ENCODE results near the gene SEC24B.
A peak's percentile ranks its signal among the peaks of the same experiment; 100 is the strongest.
"Not testable (repeated sequence)": the region's sequence is repeated elsewhere in the genome, so short reads cannot be mapped to it uniquely, and the experiment has no call there.

The SEC24B gene

DNA sequence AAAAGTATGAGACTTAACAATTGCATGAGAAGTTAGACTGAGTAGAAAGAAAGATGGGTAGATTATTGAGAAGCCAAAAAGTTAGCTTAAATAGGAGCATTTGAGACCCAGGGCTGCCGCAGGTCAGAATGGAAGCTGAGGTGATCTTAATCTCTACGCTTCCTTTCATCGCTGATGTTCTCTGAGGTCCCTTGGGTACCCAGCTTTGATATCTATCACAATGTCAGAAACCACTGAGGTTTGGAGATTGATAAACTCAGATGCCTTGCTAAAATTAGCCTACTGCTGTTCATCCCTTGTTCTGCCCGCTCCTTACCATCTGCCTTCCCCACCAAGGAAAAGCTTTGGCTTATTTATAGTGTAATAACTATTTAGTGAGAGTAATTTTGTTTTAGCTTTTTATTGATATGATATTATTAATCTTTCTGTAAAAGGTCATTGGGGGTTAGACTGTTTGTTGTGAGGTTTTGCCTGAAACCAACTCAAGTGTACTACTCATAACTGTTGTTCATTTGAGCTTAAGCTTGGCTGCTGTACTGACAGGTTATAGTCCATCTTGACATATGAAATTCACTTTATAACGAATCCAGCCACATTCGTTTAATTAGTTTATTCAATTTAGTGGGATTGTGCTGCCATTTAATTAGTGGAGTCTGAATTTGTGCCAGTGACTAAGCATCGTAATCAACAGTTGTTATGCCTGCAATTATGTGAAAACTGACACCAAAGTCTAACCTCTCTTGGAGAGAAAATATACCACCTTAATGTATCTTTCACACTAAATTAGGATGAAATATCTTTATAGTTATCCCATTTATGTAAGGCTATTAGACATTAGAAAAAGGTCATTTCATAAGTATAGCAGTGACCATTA, 141.6 kb downstream of the SEC24B start:
- no peaks in the 10 kb centered on the region for H3K9me3 Mint-ChIP-seq
- H3K27ac Mint-ChIP-seq (ENCODE audit: low read depth), result peak overlapping the region; percentile 2
- H3K27me3 Mint-ChIP-seq, result no peaks in the 10 kb centered on the region
- DNase-seq (ENCODE audit: low spot score in 2 of 2) (no peak), ATAC-seq (replicated peaks; ENCODE audit: extremely low read depth, poor library complexity, severe bottlenecking) (peak; percentile 46)
- H3K4me1 Mint-ChIP-seq, result peaks cover 54% of the 10 kb centered on the region
- peaks cover 11% of the 10 kb centered on the region for H3K36me3 Mint-ChIP-seq (ENCODE audit: insufficient read depth)
- H3K4me3 Mint-ChIP-seq, result peak overlapping the region; percentile 15

DNA sequence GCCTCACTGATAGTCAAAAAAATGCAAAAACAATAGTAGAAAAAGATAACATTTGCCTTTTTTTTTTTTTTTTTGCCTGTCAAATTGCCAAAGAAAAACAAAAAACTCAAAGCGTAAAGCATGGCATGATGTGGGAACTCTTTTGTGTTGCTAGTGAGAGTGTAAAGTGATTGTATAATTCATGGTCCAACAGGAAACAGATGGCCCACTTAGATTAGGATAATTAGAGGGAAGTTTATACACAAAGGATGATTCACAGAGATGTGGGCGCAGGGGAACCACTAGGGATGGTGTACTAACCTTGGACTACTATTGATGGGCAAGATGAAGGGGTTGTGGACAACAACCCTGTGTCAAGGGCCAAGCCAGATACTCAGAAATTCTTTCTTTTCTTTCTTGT, 142.8 kb downstream of the SEC24B start:
- DNase-seq (ENCODE audit: low spot score in 2 of 2) (no peak), ATAC-seq (replicated peaks; ENCODE audit: extremely low read depth, poor library complexity, severe bottlenecking) (no peak)
- H3K4me3 Mint-ChIP-seq, result no peak overlapping the region
- H3K4me1 Mint-ChIP-seq, result peaks cover 52% of the 10 kb centered on the region
- H3K36me3 Mint-ChIP-seq (ENCODE audit: insufficient read depth), result peaks cover 14% of the 10 kb centered on the region
- no peak overlapping the region for H3K27ac Mint-ChIP-seq (ENCODE audit: low read depth)
- H3K27me3 Mint-ChIP-seq, result no peaks in the 10 kb centered on the region
- no peaks in the 10 kb centered on the region for H3K9me3 Mint-ChIP-seq

DNA sequence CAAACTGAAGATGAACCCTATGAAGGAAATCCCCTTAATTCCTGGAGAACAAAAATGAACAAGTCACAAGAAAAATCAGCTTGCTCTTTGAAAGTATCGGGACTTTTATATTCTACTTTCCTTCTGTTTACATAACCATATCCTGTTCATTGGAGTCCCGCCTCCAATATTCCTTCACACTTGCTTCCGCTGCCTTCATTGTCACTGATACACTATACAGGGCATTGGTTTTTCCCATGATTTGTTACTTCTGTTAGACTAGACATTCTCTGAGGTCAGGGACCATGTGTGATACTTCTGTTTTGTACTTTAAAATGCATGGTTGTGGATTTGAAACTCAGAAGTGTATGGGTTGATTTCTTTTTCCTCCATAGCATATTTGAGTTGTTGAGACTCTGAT, 145.2 kb downstream of the SEC24B start:
- no peak for DNase-seq (ENCODE audit: low spot score in 2 of 2)
- H3K27me3 Mint-ChIP-seq, result no peaks in the 10 kb centered on the region
- H3K36me3 Mint-ChIP-seq (ENCODE audit: insufficient read depth), result peaks cover 18% of the 10 kb centered on the region
- ATAC-seq (replicated peaks; ENCODE audit: extremely low read depth, poor library complexity, severe bottlenecking), result no peak
- no peak overlapping the region for H3K4me3 Mint-ChIP-seq
- no peak overlapping the region for H3K27ac Mint-ChIP-seq (ENCODE audit: low read depth)
- H3K4me1 Mint-ChIP-seq, result peaks cover 49% of the 10 kb centered on the region
- no peaks in the 10 kb centered on the region for H3K9me3 Mint-ChIP-seq

DNA sequence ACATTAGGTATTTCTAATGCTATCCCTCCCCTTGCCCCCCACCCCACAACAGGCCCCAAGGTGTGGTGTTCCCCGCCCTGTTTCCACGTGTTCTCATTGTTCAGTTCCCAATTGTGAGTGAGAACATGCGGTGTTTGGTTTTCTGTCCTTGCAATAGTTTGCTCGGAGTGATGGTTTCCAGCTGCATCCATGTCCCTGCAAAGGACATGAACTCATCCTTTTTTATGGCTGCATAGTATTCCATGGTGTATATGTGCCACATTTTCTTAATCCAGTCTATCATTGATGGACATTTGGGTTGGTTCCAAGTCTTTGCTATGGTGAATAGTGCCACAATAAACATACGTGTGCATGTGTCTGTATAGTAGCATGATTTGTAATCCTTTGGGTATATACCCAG, 146.4 kb downstream of the SEC24B start:
- H3K9me3 Mint-ChIP-seq; H3K27me3 Mint-ChIP-seq; H3K4me3 Mint-ChIP-seq; DNase-seq (ENCODE audit: low spot score in 2 of 2); H3K27ac Mint-ChIP-seq (ENCODE audit: low read depth); ATAC-seq (replicated peaks; ENCODE audit: extremely low read depth, poor library complexity, severe bottlenecking): not testable (repeated sequence)
- H3K4me1 Mint-ChIP-seq, result peaks cover 49% of the 10 kb centered on the region
- H3K36me3 Mint-ChIP-seq (ENCODE audit: insufficient read depth), result peaks cover 18% of the 10 kb centered on the region

DNA sequence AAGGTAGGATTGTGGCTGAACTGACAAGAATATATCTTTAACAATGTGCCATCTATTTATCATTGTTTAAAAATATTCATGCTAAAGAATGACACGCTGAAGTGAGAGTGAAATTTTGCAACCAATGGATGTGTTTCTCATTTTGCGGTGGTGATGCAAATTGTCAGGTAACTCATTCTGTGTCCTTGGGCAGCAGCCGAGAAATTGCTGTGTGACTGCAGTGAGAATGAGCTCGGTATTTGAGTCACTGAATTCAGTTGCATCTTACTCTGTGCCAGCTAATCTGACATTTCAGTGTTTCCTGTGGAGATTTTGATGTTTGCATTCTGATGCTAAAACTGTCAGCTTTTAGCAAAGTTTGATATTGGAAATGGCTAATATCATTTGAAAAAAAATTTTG, 154.6 kb downstream of the SEC24B start:
- no peak overlapping the region for H3K27ac Mint-ChIP-seq (ENCODE audit: low read depth)
- no peaks in the 10 kb centered on the region for H3K9me3 Mint-ChIP-seq
- H3K27me3 Mint-ChIP-seq, result no peaks in the 10 kb centered on the region
- DNase-seq (ENCODE audit: low spot score in 2 of 2) (no peak), ATAC-seq (replicated peaks; ENCODE audit: extremely low read depth, poor library complexity, severe bottlenecking) (peak; percentile 67)
- peaks cover 77% of the 10 kb centered on the region for H3K4me1 Mint-ChIP-seq
- H3K4me3 Mint-ChIP-seq, result no peak overlapping the region
- no peaks in the 10 kb centered on the region for H3K36me3 Mint-ChIP-seq (ENCODE audit: insufficient read depth)

DNA sequence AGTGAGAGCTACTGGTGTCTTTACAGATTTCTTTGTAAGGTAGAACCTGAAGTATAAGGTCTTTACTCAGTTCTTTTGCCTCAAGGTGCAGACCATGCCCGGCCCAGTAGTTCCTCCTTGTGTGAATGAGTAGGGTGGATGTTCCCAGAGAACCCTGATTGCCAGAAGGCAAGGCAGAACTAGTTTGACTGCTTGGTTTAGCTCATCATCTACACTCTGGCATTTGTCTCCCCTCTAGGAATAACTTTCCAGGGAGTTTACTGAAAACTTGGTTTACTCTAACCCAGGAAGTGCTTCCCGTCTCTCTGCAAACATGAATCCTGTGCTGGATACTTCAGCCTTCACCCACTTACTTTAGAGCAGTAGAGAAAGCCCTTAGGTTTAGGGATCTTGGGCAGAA, 155.5 kb downstream of the SEC24B start:
- no peaks in the 10 kb centered on the region for H3K36me3 Mint-ChIP-seq (ENCODE audit: insufficient read depth)
- no peaks in the 10 kb centered on the region for H3K9me3 Mint-ChIP-seq
- no peaks in the 10 kb centered on the region for H3K27me3 Mint-ChIP-seq
- DNase-seq (ENCODE audit: low spot score in 2 of 2), result no peak
- H3K4me3 Mint-ChIP-seq, result no peak overlapping the region
- no peak for ATAC-seq (replicated peaks; ENCODE audit: extremely low read depth, poor library complexity, severe bottlenecking)
- peaks cover 68% of the 10 kb centered on the region for H3K4me1 Mint-ChIP-seq
- H3K27ac Mint-ChIP-seq (ENCODE audit: low read depth), result peak overlapping the region; percentile 75

DNA sequence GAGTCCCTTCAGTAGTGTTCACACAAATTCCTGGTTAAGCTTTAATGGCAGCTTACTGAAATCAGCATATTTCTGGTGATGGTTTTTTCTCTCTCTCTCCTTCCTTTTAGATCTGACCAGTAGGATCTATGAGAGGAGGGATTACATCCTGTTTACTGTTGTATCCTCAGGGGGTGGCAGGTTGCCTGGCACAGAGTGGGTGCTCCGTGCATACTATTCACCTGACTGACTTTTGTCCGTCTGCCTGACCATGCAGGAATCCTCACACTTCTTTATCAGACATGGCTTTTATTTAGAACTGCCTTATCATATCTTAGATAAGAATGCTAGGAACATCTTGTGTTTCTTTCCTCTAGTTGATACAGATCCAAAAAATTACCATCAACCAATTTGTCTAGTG, 156.0 kb downstream of the SEC24B start:
- Mint-ChIP-seq H3K36me3 (ENCODE audit: insufficient read depth) (no peaks in the 10 kb centered on the region), H3K9me3 (no peaks in the 10 kb centered on the region), H3K27ac (ENCODE audit: low read depth) (peak overlapping the region; percentile 75), H3K4me1 (peaks cover 63% of the 10 kb centered on the region), H3K4me3 (no peak overlapping the region), H3K27me3 (no peaks in the 10 kb centered on the region)
- ATAC-seq (replicated peaks; ENCODE audit: extremely low read depth, poor library complexity, severe bottlenecking), result no peak
- no peak for DNase-seq (ENCODE audit: low spot score in 2 of 2)
